SU-DHL-6 (cell line): Measurements from ENCODE around the gene RRAS2.

Experiments used
- CTCF ChIP-seq: fragments of 200-600 bp; sonication (generic); IDR thresholded peaks from one replicate; pipeline ENCODE4 v1.5.1; 2017; ENCODE audit warnings: antibody characterized with exemption, mild to moderate bottlenecking, low read length, moderate library complexity; ENCODE audit not compliant: insufficient read depth, poor library complexity, severe bottlenecking
- EZH2phosphoT487 ChIP-seq: fragments of 200-600 bp; sonication (generic), shearing (Covaris generic); conservative IDR thresholded peaks from 2 replicates; pipeline ENCODE4 v1.6.1; 2018; ENCODE audit warnings: mild to moderate bottlenecking, antibody characterized with exemption, low read length, moderate library complexity, mixed read lengths

- TF ChIP-seq CTCF, result no peak
- TF ChIP-seq EZH2phosphoT487, result no peak
Observed at GRCh38 chr11:14322510-14322909, 36.5 kb downstream of the RRAS2 start.
